Measurements from ENCODE around the gene PI16. TPM values are rescaled to one million over a fixed set of nuclear protein-coding genes. Genes with fewer than 3 reads are reported as not detected.
"Not testable (repeated sequence)": the region's sequence is repeated elsewhere in the genome, so short reads cannot be mapped to it uniquely, and the experiment has no call there.

Gene PI16
- total RNA-seq, 1 experiment from 2014 or later, result not detected

- no peak for DNase-seq (ENCODE audit: low read depth in 1 of 2, low spot score in 2 of 2)
- Histone ChIP-seq H3K27ac (no peak overlapping the region), H3K4me1 (replicated peaks) (no peaks in the 10 kb centered on the region), H3K36me3 (peaks cover 96% of the 10 kb centered on the region), H3K4me3 (no peak overlapping the region), H3K27me3 (replicated peaks) (no peaks in the 10 kb centered on the region), H3K9me3 (replicated peaks) (no peaks in the 10 kb centered on the region)
Observed at GRCh38 chr6:36977470-36977941, 23.0 kb downstream of the PI16 start.

GRCh38 chr6:36978421-36979346 lies 24.1 kb downstream of the PI16 start:
- Histone ChIP-seq H3K4me3 (no peak overlapping the region), H3K4me1 (replicated peaks) (no peaks in the 10 kb centered on the region), H3K36me3 (peaks cover 95% of the 10 kb centered on the region), H3K9me3 (replicated peaks) (no peaks in the 10 kb centered on the region), H3K27ac (no peak overlapping the region), H3K27me3 (replicated peaks) (no peaks in the 10 kb centered on the region)
- no peak for DNase-seq (ENCODE audit: low read depth in 1 of 2, low spot score in 2 of 2)

DNA sequence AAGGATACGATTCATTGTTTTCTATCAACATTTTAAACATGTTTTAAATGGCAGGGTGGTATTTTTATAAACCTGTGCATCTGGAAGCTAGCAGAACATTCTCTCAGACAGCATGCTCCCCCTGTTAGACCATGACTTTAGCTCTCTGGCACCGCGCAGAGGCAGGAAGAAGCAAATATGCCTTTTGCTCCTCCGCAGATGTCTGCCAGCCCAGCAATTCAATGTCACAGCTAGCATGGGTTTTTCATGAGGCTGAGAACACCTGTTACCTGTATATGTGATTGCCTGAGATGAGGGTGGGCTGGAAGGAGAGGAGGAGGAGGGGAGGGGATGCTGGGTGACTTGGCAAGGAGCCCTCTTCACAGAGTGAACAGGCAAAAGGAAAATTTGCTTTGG lies 24.8 kb downstream of the PI16 start:
- peaks cover 95% of the 10 kb centered on the region for H3K36me3 ChIP-seq
- H3K9me3 ChIP-seq (replicated peaks), result no peaks in the 10 kb centered on the region
- H3K4me3 ChIP-seq, result no peak overlapping the region
- DNase-seq (ENCODE audit: low read depth in 1 of 2, low spot score in 2 of 2), result no peak
- H3K4me1 ChIP-seq (replicated peaks), result peaks cover 3% of the 10 kb centered on the region
- no peaks in the 10 kb centered on the region for H3K27me3 ChIP-seq (replicated peaks)
- no peak overlapping the region for H3K27ac ChIP-seq

- Histone ChIP-seq H3K4me3 (no peak overlapping the region), H3K36me3 (peaks cover 90% of the 10 kb centered on the region), H3K27me3 (replicated peaks) (no peaks in the 10 kb centered on the region), H3K4me1 (replicated peaks) (peaks cover 7% of the 10 kb centered on the region), H3K9me3 (replicated peaks) (no peaks in the 10 kb centered on the region), H3K27ac (no peak overlapping the region)
- no peak for DNase-seq (ENCODE audit: low read depth in 1 of 2, low spot score in 2 of 2)
Observed at GRCh38 chr6:36980129-36980528, 25.6 kb downstream of the PI16 start.

DNA sequence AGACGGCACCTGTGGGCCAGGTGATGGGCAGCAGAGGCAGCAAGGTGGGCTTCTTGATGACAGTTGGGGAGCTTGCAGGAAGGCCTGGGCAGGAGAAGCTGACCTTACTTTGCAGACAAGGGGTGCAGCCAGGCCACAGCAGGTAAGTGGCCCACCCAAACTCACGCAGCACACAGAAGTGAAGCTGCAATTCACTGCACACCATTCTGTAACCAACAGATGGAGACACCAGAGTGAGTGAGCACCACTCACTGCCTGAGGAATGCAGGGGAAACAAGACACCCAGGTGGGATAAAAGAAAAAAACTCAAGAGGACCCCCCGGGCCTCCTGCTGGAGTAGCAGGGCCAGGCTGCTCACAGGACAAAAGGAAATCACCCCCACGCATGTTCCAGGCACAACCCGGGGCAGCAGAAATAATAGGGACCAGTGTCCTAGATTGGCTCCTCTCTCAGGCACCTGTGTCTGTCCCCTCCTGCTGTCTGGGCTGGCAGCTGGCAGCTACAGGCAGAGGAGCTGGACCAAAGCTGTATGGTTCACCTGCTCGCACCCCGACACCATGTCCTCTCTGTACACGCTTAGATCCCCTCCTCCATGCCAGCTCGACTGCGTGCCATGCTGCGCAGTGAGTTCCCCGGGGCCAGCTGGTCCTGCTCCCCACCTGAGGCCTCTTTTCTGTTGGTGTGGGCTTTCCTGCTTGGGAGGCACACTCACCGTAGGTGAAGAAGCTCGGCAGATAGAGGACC lies 26.5 kb downstream of the PI16 start:
- no peak overlapping the region for H3K27ac ChIP-seq
- no peak for DNase-seq (ENCODE audit: low read depth in 1 of 2, low spot score in 2 of 2)
- H3K4me3 ChIP-seq, result no peak overlapping the region
- H3K9me3 ChIP-seq (replicated peaks), result no peaks in the 10 kb centered on the region
- peaks cover 7% of the 10 kb centered on the region for H3K4me1 ChIP-seq (replicated peaks)
- peaks cover 85% of the 10 kb centered on the region for H3K36me3 ChIP-seq
- no peaks in the 10 kb centered on the region for H3K27me3 ChIP-seq (replicated peaks)

DNA sequence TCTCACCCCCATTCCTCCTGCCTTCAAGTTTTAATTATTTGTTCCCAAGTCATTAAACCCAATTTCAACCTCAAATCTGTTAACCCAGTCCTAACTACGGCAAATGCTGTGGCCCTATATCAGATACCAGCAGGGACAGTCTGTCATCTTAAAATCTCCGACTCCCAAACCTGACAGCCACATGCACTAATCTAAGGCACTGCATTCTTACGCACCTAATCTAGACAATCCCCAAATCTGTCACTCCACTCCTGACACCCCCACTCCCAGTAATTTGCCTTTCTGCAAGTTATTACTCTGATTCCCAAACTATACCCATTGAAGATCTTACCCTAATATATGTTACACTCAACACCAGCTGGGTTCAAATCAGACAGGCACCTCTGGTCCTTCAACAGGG lies 29.0 kb downstream of the PI16 start:
- peaks cover 15% of the 10 kb centered on the region for H3K4me1 ChIP-seq (replicated peaks)
- H3K36me3 ChIP-seq, result peaks cover 64% of the 10 kb centered on the region
- H3K27me3 ChIP-seq (replicated peaks), result no peaks in the 10 kb centered on the region
- no peaks in the 10 kb centered on the region for H3K9me3 ChIP-seq (replicated peaks)
- DNase-seq (ENCODE audit: low read depth in 1 of 2, low spot score in 2 of 2), result no peak
- H3K4me3 ChIP-seq, result no peak overlapping the region
- no peak overlapping the region for H3K27ac ChIP-seq

- peak; percentile 47 to 86 for DNase-seq (ENCODE audit: low read depth in 1 of 2, low spot score in 2 of 2)
- H3K4me1 ChIP-seq (replicated peaks), result peaks cover 15% of the 10 kb centered on the region
- peaks cover 53% of the 10 kb centered on the region for H3K36me3 ChIP-seq
- peak overlapping the region; percentile 96 for H3K27ac ChIP-seq
- no peaks in the 10 kb centered on the region for H3K9me3 ChIP-seq (replicated peaks)
- H3K27me3 ChIP-seq (replicated peaks), result no peaks in the 10 kb centered on the region
- H3K4me3 ChIP-seq, result peak overlapping the region; percentile 99
Observed at GRCh38 chr6:36984581-36985416, 30.3 kb downstream of the PI16 start.

DNA sequence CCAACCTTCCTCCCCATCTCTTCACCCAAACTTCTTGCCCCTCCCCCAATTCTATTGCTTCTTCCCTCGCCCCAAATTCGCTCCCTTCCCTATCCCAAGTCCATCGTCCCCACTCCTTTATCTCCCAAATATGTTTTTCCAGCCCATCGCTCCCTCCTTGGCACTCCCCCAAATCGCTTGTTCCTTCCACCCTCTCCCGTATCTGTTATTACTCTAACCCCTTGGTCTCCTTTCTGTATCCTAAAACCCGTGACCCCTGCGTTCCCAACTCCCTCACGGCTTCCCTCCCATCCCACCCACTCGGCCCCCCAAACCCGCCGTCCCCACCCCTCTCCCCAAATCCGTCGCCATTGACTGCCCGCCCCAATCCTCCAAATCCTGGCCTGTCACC lies 30.9 kb downstream of the PI16 start:
- Histone ChIP-seq H3K27me3 (replicated peaks) (no peaks in the 10 kb centered on the region), H3K36me3 (peaks cover 49% of the 10 kb centered on the region), H3K9me3 (replicated peaks) (no peaks in the 10 kb centered on the region), H3K4me3 (peak overlapping the region; percentile 99), H3K27ac (peak overlapping the region; percentile 96), H3K4me1 (replicated peaks) (peaks cover 15% of the 10 kb centered on the region)
- no peak for DNase-seq (ENCODE audit: low read depth in 1 of 2, low spot score in 2 of 2)

DNA sequence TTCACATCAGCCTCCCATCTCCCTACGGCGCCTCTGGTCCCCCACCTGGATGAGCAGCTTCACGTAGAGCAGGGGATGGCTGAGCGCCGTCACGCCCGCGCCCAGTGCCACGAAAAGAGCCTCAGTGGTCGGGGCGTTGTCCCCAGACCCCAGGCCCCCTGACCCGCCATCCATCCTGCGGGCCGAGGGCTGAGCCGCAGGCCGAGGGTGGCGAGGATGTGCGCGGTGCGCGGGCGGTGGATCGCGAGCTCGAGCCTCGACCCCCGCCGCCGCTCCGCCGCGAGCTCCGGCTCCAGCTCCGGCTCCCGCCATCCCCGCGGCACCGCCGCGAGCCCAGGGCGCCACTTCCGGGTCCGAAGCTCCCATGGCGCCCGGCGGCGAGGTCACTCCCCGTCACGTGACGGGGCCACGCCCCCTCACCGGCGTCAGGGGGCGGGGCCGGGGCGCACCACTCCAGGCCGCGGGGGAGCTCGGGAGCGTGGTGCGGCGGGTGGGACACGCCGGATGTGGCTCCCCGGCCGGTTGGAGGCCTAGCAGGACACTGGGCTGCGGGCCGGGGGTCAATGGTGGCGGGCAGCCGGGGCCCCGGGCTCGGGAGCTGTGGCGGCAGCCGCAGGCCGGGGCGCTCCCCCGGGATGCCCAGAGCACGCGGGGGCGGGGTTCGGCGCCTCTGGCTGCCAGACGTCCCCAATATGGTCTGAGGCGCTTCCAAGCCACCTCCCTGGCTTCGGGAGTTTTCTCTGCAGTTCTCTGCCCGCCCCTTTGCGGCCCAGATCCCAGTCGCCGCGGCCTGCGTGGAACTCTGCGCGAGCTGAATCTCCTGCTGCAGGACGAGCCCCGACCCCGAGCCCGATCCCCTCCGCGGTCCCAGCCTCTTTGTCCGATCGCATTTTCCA lies 31.5 kb downstream of the PI16 start, which contains the start of gene MTCH1:
Gene MTCH1, minus strand, starts transcription at position 389 of the 896 bp plus-strand sequence. Its CDS starts 23 bp downstream, at position 366.
- no peaks in the 10 kb centered on the region for H3K9me3 ChIP-seq (replicated peaks)
- H3K27ac ChIP-seq, result peak within 1 kb of the TSS; percentile 96
- no peaks in the 10 kb centered on the region for H3K27me3 ChIP-seq (replicated peaks)
- peaks cover 42% of the 10 kb centered on the region for H3K36me3 ChIP-seq
- H3K4me3 ChIP-seq, result peak within 1 kb of the TSS; percentile 99
- DNase-seq (ENCODE audit: low read depth in 1 of 2, low spot score in 2 of 2), result peak; percentile 87 to 96
- peaks cover 15% of the 10 kb centered on the region for H3K4me1 ChIP-seq (replicated peaks)

DNA sequence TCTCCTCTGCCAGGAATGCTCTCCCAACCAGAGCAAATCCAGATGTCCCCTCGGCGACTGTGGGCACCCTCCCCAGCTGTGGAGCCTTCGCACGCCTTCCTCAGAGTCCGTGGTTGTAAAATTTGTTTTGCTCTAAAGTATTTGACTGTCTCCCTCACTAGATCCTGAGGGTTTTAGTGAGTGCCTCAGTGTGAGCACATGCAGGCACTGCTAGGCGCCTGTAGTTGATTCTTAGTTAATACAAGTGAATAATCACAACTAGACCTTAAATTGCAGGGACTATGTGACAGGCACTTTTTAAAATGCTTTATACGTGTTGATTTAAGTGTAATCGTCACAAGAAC lies 32.1 kb downstream of the PI16 start:
- Histone ChIP-seq H3K4me1 (replicated peaks) (peaks cover 15% of the 10 kb centered on the region), H3K9me3 (replicated peaks) (no peaks in the 10 kb centered on the region), H3K36me3 (peaks cover 36% of the 10 kb centered on the region), H3K4me3 (peak overlapping the region; percentile 99), H3K27ac (peak overlapping the region; percentile 96), H3K27me3 (replicated peaks) (no peaks in the 10 kb centered on the region)
- no peak for DNase-seq (ENCODE audit: low read depth in 1 of 2, low spot score in 2 of 2)

DNA sequence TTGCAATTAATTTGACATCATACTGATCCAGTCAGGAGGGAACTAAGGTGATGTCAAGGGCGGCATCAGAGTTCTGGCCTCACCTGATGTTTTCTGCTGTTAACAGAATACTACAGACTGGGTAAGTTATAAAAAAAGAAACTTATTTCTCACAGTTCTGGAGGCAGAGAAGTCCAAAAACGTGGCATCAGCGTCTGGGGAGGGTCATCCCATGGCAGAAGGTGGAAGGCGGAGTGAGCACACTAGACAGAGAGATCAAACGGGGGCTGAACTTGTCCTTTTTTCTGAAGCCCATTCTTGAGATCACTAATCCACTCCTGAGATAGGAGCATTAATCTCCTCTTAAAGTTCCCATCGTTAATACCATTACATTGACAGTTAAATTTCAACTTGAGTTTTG lies 34.7 kb downstream of the PI16 start:
- Histone ChIP-seq H3K27ac (no peak overlapping the region), H3K4me1 (replicated peaks) (peaks cover 13% of the 10 kb centered on the region), H3K27me3 (replicated peaks) (no peaks in the 10 kb centered on the region), H3K4me3 (no peak overlapping the region), H3K9me3 (replicated peaks) (no peaks in the 10 kb centered on the region), H3K36me3 (peaks cover 11% of the 10 kb centered on the region)
- no peak for DNase-seq (ENCODE audit: low read depth in 1 of 2, low spot score in 2 of 2)

- not testable (repeated sequence) for H3K36me3 ChIP-seq; DNase-seq (ENCODE audit: low read depth in 1 of 2, low spot score in 2 of 2); H3K4me3 ChIP-seq; H3K27me3 ChIP-seq (replicated peaks); H3K9me3 ChIP-seq (replicated peaks); H3K4me1 ChIP-seq (replicated peaks); H3K27ac ChIP-seq
Observed at GRCh38 chr6:36990401-36990800, 35.9 kb downstream of the PI16 start.
